Measurements from ENCODE around the gene AGR2. TPM values are rescaled to one million over a fixed set of nuclear protein-coding genes. Genes with fewer than 3 reads are reported as not detected.

Gene AGR2
- total and polyA plus RNA-seq, 7 donors: 0.07 to 0.20 (median 0.17) TPM; not detected in 4

DNA sequence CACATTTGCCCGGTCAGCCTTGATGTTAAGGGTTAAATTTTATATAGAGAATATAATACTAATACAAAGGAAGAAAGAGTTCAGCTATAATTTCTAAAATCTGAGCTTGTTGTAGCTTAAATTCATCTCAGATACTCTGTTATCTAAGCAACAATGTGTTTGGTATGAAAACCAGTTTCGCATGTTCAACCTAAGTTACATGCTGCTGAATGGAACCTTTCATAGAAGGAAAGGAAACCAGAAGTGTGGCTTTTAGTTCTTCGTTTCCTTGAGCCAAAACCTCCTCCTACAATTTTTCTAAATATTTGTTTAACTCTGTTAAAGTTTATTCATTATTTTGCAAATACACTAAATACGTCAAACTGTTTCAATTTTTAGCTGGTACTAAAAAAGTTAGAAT, 18.5 kb downstream of the AGR2 start:
- no peaks in the 10 kb centered on the region for H3K36me3 ChIP-seq (ENCODE audit: insufficient read depth in 1 of 2, low read depth in 1 of 2)
- no peak overlapping the region for H3K27ac ChIP-seq
- 68 to 85% (median 70%) methylated on average over 4 of the region's 4 CpGs for WGBS, 3 donors
- DNase-seq (no peak), ATAC-seq (no peak)
- no peak overlapping the region for H3K4me3 ChIP-seq
- intact Hi-C loops (cut with DNase I): no loop called here
- no peak for TF ChIP-seq CTCF (IDR thresholded peaks at IDR 0.05)
- no peaks in the 10 kb centered on the region for H3K4me1 ChIP-seq
- no peaks in the 10 kb centered on the region for H3K27me3 ChIP-seq (ENCODE audit: insufficient read depth in 3 of 3, low read length in 2 of 3)
- H3K9me3 ChIP-seq: no peaks in the 10 kb centered on the region

- WGBS, 3 donors: 54 to 75% (median 62%) methylated on average over 2 of the region's 2 CpGs
- no peaks in the 10 kb centered on the region for H3K27me3 ChIP-seq (ENCODE audit: insufficient read depth in 3 of 3, low read length in 2 of 3)
- no peak for DNase-seq
- TF ChIP-seq CTCF (IDR thresholded peaks at IDR 0.05): no peak
- ATAC-seq: no peak
- H3K36me3 ChIP-seq (ENCODE audit: insufficient read depth in 1 of 2, low read depth in 1 of 2): no peaks in the 10 kb centered on the region
- no peaks in the 10 kb centered on the region for H3K9me3 ChIP-seq
- no peaks in the 10 kb centered on the region for H3K4me1 ChIP-seq
- H3K27ac ChIP-seq: no peak overlapping the region
- intact Hi-C loops (cut with DNase I): no loop called here
- H3K4me3 ChIP-seq: no peak overlapping the region
Observed at GRCh38 chr7:16785846-16786245, 19.0 kb downstream of the AGR2 start.

GRCh38 chr7:16785321-16785720, 19.5 kb downstream of the AGR2 start:
- Histone ChIP-seq H3K4me3 (no peak overlapping the region), H3K4me1 (no peaks in the 10 kb centered on the region), H3K36me3 (ENCODE audit: insufficient read depth in 1 of 2, low read depth in 1 of 2) (no peaks in the 10 kb centered on the region), H3K9me3 (no peaks in the 10 kb centered on the region), H3K27ac (no peak overlapping the region), H3K27me3 (ENCODE audit: insufficient read depth in 3 of 3, low read length in 2 of 3) (no peaks in the 10 kb centered on the region)
- ATAC-seq (no peak), DNase-seq (no peak)
- no peak for TF ChIP-seq CTCF (IDR thresholded peaks at IDR 0.05)
- intact Hi-C loops (cut with DNase I): no loop called here
- 45 to 64% (median 54%) methylated on average over 1 of the region's 1 CpG for WGBS, 3 donors

DNA sequence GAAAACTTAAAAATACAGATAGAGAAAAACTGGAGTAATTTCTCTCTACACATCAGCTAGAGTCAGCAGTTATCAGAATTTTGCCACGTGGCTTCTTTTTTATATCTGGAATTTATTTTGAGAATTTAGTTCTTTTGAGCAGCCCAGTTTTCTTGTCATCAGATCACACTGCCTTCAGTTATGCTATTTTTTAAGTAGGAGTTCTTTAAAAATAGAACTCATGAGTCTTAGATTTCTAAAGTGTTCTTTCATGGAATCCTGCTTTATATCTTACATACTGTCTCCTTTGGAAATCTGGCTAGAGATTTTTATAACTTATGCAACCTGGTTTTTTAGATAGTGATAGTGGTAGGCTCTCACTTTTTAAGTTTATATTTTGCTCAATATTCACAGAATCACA, 24.2 kb downstream of the AGR2 start:
- 66 to 83% (median 72%) methylated on average over 1 of the region's 1 CpG for WGBS, 3 donors
- Histone ChIP-seq H3K27me3 (ENCODE audit: insufficient read depth in 3 of 3, low read length in 2 of 3) (no peaks in the 10 kb centered on the region), H3K36me3 (ENCODE audit: insufficient read depth in 1 of 2, low read depth in 1 of 2) (no peaks in the 10 kb centered on the region), H3K4me3 (no peak overlapping the region), H3K4me1 (no peaks in the 10 kb centered on the region), H3K27ac (no peak overlapping the region), H3K9me3 (no peaks in the 10 kb centered on the region)
- DNase-seq (no peak), ATAC-seq (no peak)
- intact Hi-C loops (cut with DNase I): no loop called here
- no peak for TF ChIP-seq CTCF (IDR thresholded peaks at IDR 0.05)

GRCh38 chr7:16779051-16779450, 25.7 kb downstream of the AGR2 start:
- Histone ChIP-seq H3K27me3 (ENCODE audit: insufficient read depth in 3 of 3, low read length in 2 of 3) (no peaks in the 10 kb centered on the region), H3K36me3 (ENCODE audit: insufficient read depth in 1 of 2, low read depth in 1 of 2) (no peaks in the 10 kb centered on the region), H3K4me1 (no peaks in the 10 kb centered on the region), H3K4me3 (no peak overlapping the region), H3K9me3 (no peaks in the 10 kb centered on the region), H3K27ac (no peak overlapping the region)
- no peak for TF ChIP-seq CTCF (IDR thresholded peaks at IDR 0.05)
- DNase-seq: no peak
- WGBS, 3 donors: 68 to 79% (median 76%) methylated on average over 1 of the region's 1 CpG
- ATAC-seq: no peak
- intact Hi-C loops (cut with DNase I): no loop called here
